ENCODE results near the gene PCDHGA10.
"Not testable (repeated sequence)": the region's sequence is repeated elsewhere in the genome, so short reads cannot be mapped to it uniquely, and the experiment has no call there.

PCDHGA10 gene

GRCh38 chr5:141393267-141393666, 19.5 kb upstream of the PCDHGA10 start:
- DNase-seq, result no peak

- DNase-seq, result not testable (repeated sequence)
Measured at GRCh38 chr5:141394401-141395187, 18.2 kb upstream of the PCDHGA10 start.

GRCh38 chr5:141397756-141398551, 14.8 kb upstream of the PCDHGA10 start, which contains the start of gene PCDHGB5:
Gene PCDHGB5, plus strand, starts transcription at chr5:141397947. Its CDS starts 181 bp downstream, at chr5:141398128.
- peak; percentile 39 to 41 for DNase-seq

GRCh38 chr5:141398608-141399007, 14.2 kb upstream of the PCDHGA10 start:
- no peak for DNase-seq

- no peak for DNase-seq
Measured at GRCh38 chr5:141399555-141400258, 13.1 kb upstream of the PCDHGA10 start.

GRCh38 chr5:141402553-141403243, 10.1 kb upstream of the PCDHGA10 start, which contains the start of gene PCDHGA9:
Gene PCDHGA9, plus strand, starts transcription at chr5:141402778. Its CDS starts 175 bp downstream, at chr5:141402953.
- DNase-seq, result peak in 1 of 2 donors; percentile 19

- DNase-seq, result no peak
Measured at GRCh38 chr5:141403387-141403786, 9.4 kb upstream of the PCDHGA10 start.

- DNase-seq, result peak; percentile 27 to 44
Measured at GRCh38 chr5:141407790-141408505, 4.8 kb upstream of the PCDHGA10 start, which contains the start of gene PCDHGB6. Gene PCDHGB6, plus strand, starts transcription at chr5:141408021. Its CDS starts 182 bp downstream, at chr5:141408203.

GRCh38 chr5:141409598-141410306, 3.0 kb upstream of the PCDHGA10 start:
- DNase-seq, result no peak

GRCh38 chr5:141411575-141411974, 1.2 kb upstream of the PCDHGA10 start:
- DNase-seq, result no peak

GRCh38 chr5:141413540-141414069, 818 bp downstream of the PCDHGA10 start:
- no peak for DNase-seq

GRCh38 chr5:141414548-141415274, 1.9 kb downstream of the PCDHGA10 start:
- DNase-seq, result not testable (repeated sequence)

- not testable (repeated sequence) for DNase-seq
Measured at GRCh38 chr5:141415275-141415618, 2.5 kb downstream of the PCDHGA10 start.

- peak; percentile 46 to 55 for DNase-seq
Measured at GRCh38 chr5:141417494-141418172, 4.8 kb downstream of the PCDHGA10 start, which contains the start of gene PCDHGB7. Gene PCDHGB7, plus strand, starts transcription at chr5:141417677. Its CDS starts 183 bp downstream, at chr5:141417860.

- no peak for DNase-seq
Measured at GRCh38 chr5:141419074-141419880, 6.5 kb downstream of the PCDHGA10 start.

GRCh38 chr5:141420855-141421488, 8.2 kb downstream of the PCDHGA10 start, which contains the start of gene PCDHGA11:
Gene PCDHGA11, plus strand, starts transcription at chr5:141421051. Its CDS starts 177 bp downstream, at chr5:141421228.
- DNase-seq, result peak; percentile 34 to 55

- DNase-seq, result no peak
Measured at GRCh38 chr5:141421489-141421855, 8.7 kb downstream of the PCDHGA10 start.

Measured in CD4-positive, alpha-beta T cell treated with Interleukin-4 for 1 hour (primary cell).